Endodermal cell (in vitro differentiated cells): ENCODE measurements around the gene MIA. TPM values are rescaled to one million over a fixed set of nuclear protein-coding genes. Genes with fewer than 3 reads are reported as not detected.
"Not testable (repeated sequence)": the region's sequence is repeated elsewhere in the genome, so short reads cannot be mapped to it uniquely, and the experiment has no call there.

Source experiments
- DNase-seq: peaks from one replicate; pipeline ENCODE4 v3.0.0-alpha.2; 2017
- H3K27ac ChIP-seq: 2 replicates; pipeline ENCODE4 v1.5.1; 2013; ENCODE audit warnings: mild to moderate bottlenecking, low read depth, low read length, moderate library complexity
- H3K27me3 ChIP-seq: 2 replicates; pipeline ENCODE4 v1.6.1; 2013; ENCODE audit warnings: mild to moderate bottlenecking, low read length, moderate library complexity; ENCODE audit not compliant: insufficient read depth, control insufficient read depth, poor library complexity, severe bottlenecking
- H3K36me3 ChIP-seq: 2 replicates; pipeline ENCODE4 v1.7.0; 2013; ENCODE audit warnings: mild to moderate bottlenecking, low read length, moderate library complexity; ENCODE audit not compliant: control insufficient read depth, insufficient read depth
- H3K4me1 ChIP-seq: one replicate; pipeline ENCODE4 v1.7.0; 2013; ENCODE audit warnings: low read length; ENCODE audit not compliant: control insufficient read depth, insufficient read depth
- H3K4me3 ChIP-seq: 2 replicates; pipeline ENCODE4 v1.5.1; 2013; ENCODE audit warnings: mild to moderate bottlenecking, low read length, moderate library complexity
- H3K9ac ChIP-seq: 2 replicates; pipeline ENCODE4 v1.6.1; 2013; ENCODE audit warnings: mild to moderate bottlenecking, low read length, moderate library complexity; ENCODE audit not compliant: poor library complexity, severe bottlenecking; ENCODE audit errors: extremely low read depth
- H3K9me3 ChIP-seq: 2 replicates; pipeline ENCODE4 v1.6.1; 2013; ENCODE audit warnings: mild to moderate bottlenecking, low read length, moderate library complexity; ENCODE audit not compliant: control insufficient read depth
- H3K27ac Mint-ChIP-seq: 2 replicates; pipeline ENCODE4 v1.8.0; 2020; ENCODE audit warnings: mixed read lengths
- H3K27me3 Mint-ChIP-seq: 2 replicates; pipeline ENCODE4 v1.8.0; 2021; ENCODE audit warnings: mild to moderate bottlenecking, mixed read lengths; ENCODE audit not compliant: insufficient read depth
- H3K36me3 Mint-ChIP-seq: 2 replicates; pipeline ENCODE4 v1.8.0; 2020; ENCODE audit warnings: low read depth, mixed read lengths
- H3K4me1 Mint-ChIP-seq: 2 replicates; pipeline ENCODE4 v1.8.0; 2020; ENCODE audit warnings: mixed read lengths
- H3K4me3 Mint-ChIP-seq: 2 replicates; pipeline ENCODE4 v1.8.0; 2020; ENCODE audit warnings: mild to moderate bottlenecking, moderate library complexity, mixed read lengths
- H3K9me3 Mint-ChIP-seq: 2 replicates; pipeline ENCODE4 v1.8.0; 2020; ENCODE audit warnings: mild to moderate bottlenecking, mixed read lengths
- CTCF ChIP-seq: fragments of 200-600 bp; sonication (generic); conservative IDR thresholded peaks from 2 replicates; pipeline ENCODE4 v1.5.0; 2021; ENCODE audit warnings: antibody characterized with exemption, mild to moderate bottlenecking
- WGBS, 2 experiments: methylation state at CpG; one replicate each; pipeline versions ENCODE4 v1.1.5 to v1.1.7; 2013; ENCODE audit warnings: missing lambda C conversion rate in 2 of 2, mixed read lengths in 1 of 2; ENCODE audit not compliant: insufficient coverage in 1 of 2, insufficient read length in 1 of 2; 5-methylcytosine and 5-hydroxymethylcytosine counted together
- total RNA-seq, 2 donors: library from RNA; stranded (reverse); fragmentation: NEBNext Ultra II Directional in 1 of 2; extraction: Animal tissue kit (Norgen Biotek cat#: 25700) in 1 of 2; gene quantifications; 2 replicates in 1 of 2; 3 replicates in 1 of 2; pipeline ENCODE4 v1.2.1, GENCODE V29; 2021

The MIA gene
- total RNA-seq, 2 donors from 2014 or later: not detected

GRCh38 chr19:40780582-40780981, 5.3 kb downstream of the MIA start:
- Histone ChIP-seq H3K36me3 (no peaks in the 10 kb centered on the region), H3K9ac (no peak overlapping the region), H3K4me3 (no peak overlapping the region), H3K9me3 (no peaks in the 10 kb centered on the region), H3K27me3 (no peaks in the 10 kb centered on the region), H3K27ac (no peak overlapping the region), H3K4me1 (no peaks in the 10 kb centered on the region)
- peaks cover 15% of the 10 kb centered on the region for H3K36me3 Mint-ChIP-seq
- H3K4me1 Mint-ChIP-seq: peaks cover 7% of the 10 kb centered on the region
- no peak for TF ChIP-seq CTCF
- H3K27ac Mint-ChIP-seq: no peak overlapping the region
- WGBS, 2 experiments: 94 to 95% methylated on average over 5 of the region's 5 CpGs
- no peak overlapping the region for H3K4me3 Mint-ChIP-seq
- no peaks in the 10 kb centered on the region for H3K27me3 Mint-ChIP-seq
- DNase-seq: no peak
- H3K9me3 Mint-ChIP-seq: no peaks in the 10 kb centered on the region

DNA sequence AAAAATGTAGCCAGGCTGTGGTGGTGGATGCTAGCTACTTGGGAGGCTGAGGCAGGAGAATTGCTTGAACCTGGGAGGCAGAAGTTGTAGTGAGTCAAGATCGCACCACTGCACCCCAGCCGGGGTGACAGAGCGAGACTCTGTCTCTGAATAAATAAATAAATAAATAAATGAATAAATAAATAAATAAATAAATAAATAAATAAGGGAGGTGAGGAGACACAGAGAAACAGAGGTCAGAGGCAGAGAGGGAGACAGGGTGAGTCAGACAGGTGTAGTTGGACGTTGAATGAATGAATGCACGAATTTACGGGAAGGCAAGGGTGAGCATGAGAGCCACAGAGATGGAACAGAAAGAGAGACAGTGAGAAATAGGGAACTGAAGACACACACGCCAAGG, 5.8 kb downstream of the MIA start:
- Mint-ChIP-seq H3K9me3 (no peaks in the 10 kb centered on the region), H3K27ac (no peak overlapping the region), H3K27me3 (no peaks in the 10 kb centered on the region), H3K36me3 (peaks cover 15% of the 10 kb centered on the region), H3K4me1 (peaks cover 7% of the 10 kb centered on the region), H3K4me3 (no peak overlapping the region)
- Histone ChIP-seq H3K9ac (no peak overlapping the region), H3K4me3 (no peak overlapping the region), H3K36me3 (no peaks in the 10 kb centered on the region), H3K9me3 (no peaks in the 10 kb centered on the region), H3K4me1 (no peaks in the 10 kb centered on the region), H3K27ac (no peak overlapping the region), H3K27me3 (no peaks in the 10 kb centered on the region)
- WGBS, 2 experiments: 94 to 95% methylated on average over 4 to 5 of the region's 7 CpGs
- no peak for TF ChIP-seq CTCF
- no peak for DNase-seq

DNA sequence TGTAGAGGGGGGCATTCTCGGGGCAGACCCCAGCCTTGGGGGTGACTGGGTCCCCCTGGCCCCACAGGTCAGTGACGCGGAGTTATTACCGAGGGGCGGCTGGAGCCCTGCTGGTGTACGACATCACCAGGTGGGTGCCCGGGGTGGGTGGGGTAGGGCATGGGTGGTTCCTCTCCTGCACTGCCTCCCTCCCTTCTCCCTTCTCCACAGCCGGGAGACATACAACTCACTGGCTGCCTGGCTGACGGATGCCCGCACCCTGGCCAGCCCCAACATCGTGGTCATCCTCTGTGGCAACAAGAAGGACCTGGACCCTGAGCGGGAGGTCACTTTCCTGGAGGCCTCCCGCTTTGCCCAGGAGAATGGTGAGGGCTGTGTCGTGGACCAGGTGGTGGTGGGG, 8.4 kb downstream of the MIA start:
- WGBS, 2 experiments: 98 to 100% methylated on average over 6 to 14 of the region's 14 CpGs
- no peak overlapping the region for H3K4me3 Mint-ChIP-seq
- TF ChIP-seq CTCF: no peak
- Histone ChIP-seq H3K36me3 (no peaks in the 10 kb centered on the region), H3K9me3 (no peaks in the 10 kb centered on the region), H3K4me1 (no peaks in the 10 kb centered on the region), H3K27me3 (no peaks in the 10 kb centered on the region), H3K27ac (no peak overlapping the region), H3K4me3 (no peak overlapping the region), H3K9ac (no peak overlapping the region)
- H3K4me1 Mint-ChIP-seq: peaks cover 6% of the 10 kb centered on the region
- H3K27ac Mint-ChIP-seq: no peak overlapping the region
- H3K27me3 Mint-ChIP-seq: no peaks in the 10 kb centered on the region
- no peak for DNase-seq
- H3K9me3 Mint-ChIP-seq: no peaks in the 10 kb centered on the region
- peaks cover 22% of the 10 kb centered on the region for H3K36me3 Mint-ChIP-seq

- not testable (repeated sequence) for H3K4me3 ChIP-seq, H3K4me1 ChIP-seq, H3K27ac Mint-ChIP-seq, H3K36me3 ChIP-seq, H3K9me3 ChIP-seq, H3K27me3 Mint-ChIP-seq, DNase-seq, H3K27ac ChIP-seq, H3K9me3 Mint-ChIP-seq, H3K4me3 Mint-ChIP-seq, H3K27me3 ChIP-seq, H3K9ac ChIP-seq, H3K4me1 Mint-ChIP-seq
- WGBS, 2 experiments: 91% methylated on average over 2 of the region's 2 CpGs; no CpG with 5 or more reads in 1 of the 2 experiments
- peaks cover 22% of the 10 kb centered on the region for H3K36me3 Mint-ChIP-seq
These were observed 8.8 kb downstream of the MIA start for GRCh38 chr19:40784146-40784545.
